HG03060 (cell line): ENCODE results near the gene AGFG2.

Source experiments
- ATAC-seq: cut with Tn5 transposase; IDR thresholded peaks from one replicate; pipeline ENCODE4 v1.9.1; 2021; ENCODE audit warnings: low read depth, moderate number of reproducible peaks; ENCODE audit not compliant: unreplicated experiment

Gene AGFG2

DNA sequence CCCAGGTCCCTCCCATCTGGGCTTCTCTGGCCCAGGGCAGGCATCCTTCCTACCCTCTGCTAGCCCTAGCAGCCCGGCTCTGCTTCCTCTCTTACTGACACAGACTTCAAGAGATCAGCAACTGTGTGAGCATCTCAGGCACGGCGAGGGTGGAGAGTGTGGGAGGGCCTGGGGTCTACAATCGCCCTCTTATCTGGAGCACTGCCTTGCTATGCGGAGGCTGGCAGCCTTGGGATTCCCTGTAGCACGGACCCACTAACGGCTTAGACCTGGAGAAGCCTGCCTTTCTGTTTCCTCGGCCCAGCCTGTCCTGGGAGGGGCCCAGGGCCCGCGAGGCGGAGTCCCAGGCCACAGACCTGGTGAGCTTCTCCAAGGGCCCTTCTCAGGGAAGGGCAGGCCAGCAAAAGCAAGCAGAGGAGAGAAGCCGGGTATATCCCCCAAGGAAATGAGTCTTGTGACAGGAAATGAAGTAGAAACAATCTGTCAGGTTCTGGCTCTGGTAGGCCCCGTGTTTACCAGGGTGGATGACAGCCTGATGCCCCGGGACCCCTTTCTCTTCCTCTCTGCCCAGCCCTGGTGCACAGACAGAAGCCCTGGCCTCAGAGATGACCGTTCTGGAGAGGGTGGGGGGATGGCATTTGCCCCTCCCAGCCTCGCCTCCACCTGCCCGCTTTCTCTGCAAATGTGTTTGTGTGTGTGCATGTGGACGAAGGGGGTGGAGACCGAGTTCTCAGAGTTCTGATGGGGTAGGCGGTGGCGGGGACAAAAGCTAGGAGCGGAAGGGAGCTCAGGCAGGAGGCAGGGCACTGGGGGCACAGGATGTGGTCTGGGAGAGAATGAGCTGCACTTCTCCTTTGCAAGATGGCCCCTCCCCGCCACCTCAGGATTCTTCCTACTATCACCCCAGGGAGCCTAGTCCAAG, 44.4 kb downstream of the AGFG2 start:
- ATAC-seq: no peak

DNA sequence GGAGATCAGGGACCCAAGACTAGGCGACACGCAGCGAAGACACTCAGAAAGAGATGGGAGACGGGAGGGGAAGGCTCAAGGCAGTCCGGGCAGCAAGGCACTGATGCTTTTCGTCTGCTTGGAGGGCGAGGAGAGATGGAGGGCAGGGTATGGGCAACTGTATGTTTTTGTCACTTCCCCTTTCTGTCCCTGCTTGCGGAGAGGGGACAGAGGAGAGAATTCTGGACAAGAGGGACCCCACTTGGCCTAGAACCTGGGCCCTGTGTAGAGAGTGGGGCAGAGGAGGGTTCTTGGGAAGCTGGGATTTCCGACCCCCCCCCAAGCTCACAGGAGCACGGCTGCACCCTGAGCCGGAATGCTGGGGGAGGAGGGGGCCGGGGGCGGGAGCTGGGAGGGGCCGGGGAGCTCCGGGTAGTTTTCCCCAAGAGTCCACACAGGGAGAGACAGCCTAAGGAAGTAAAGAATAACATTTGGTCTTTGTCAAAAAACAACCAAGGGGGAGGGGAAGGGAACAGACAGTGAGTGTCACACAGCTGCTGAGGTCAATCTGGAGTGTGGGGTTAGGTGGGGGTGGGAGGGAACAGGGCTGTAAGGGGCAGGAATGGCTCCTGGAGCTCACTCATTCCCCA, 45.2 kb downstream of the AGFG2 start:
- ATAC-seq: no peak

DNA sequence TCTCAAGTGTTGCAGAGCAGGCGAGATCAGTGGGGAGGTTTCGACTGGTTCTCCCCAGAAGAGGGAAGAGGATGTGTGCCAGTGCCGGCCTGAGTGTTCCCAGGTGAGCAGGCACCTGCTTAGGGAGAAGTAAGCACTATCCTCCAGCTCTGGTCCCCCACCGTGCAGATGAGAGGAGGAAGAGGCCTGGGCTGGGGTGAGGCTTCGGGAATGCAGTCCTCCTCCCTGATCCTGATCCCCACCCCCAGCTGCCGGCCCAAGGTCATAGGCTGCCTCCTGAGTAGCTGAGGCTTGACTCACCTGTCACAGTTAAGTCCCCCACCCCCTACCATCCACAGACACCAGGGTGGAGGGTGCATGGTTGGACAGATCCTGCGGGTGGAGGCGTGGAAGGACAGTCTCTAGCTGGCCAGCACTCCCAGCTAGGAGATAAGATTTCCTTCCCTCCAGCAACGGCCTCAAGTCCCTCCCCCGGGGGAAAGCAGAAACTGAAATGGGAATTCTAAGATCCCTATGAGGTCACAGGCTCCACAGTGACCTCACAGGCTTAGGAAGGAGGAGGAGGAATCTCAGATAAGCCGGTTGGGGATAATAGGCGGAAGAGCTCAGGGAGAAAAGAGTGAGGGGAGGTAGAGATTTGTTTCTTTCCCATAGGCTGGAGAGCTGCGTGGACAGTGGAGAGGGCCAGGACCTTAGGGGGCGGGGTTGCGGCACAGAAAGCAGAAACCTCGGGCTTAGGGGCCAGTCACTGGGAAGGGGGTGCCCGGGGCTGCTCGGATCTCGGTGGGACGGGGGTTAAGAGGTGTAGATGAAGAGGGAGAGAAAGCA, 45.9 kb downstream of the AGFG2 start:
- ATAC-seq: no peak

DNA sequence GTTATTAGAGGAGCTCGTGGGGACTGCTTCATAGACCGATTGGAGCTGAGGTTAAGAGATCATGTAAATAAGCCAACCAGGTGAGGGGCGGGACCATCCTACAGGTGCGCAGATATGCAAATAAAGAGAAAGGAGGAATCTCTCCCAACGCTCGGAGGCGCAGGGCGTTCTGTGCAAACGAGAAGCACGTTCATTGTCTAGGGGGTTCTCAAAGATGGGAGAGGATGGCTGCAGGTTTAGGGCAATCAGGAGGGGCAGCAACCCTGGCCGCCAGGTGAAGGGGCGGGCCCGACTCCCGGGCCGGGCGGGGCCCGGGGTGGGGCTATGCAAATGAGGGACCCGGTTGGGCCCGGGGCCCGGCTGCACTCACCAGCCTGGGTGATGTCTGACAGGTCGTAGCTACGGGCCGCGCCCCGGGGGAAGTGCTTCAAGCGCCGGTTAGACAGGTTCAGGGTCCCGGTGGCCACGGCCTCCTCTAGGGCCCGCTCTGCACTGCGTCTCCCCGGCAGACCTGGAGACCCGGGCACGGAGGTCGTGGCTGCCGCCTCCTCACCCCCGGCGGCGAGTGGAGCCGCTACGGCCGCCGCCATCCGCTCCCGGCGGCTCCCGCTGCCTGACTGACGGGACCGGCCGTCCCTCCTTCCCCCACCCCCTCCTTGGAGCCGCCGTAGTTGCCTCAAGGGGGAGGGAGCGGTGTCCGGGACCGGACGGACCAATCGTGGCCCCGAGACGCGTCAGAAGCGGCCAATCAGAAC, 46.7 kb downstream of the AGFG2 start, which contains the start of gene LRCH4:
LRCH4 (minus strand) TSS at position 619 of the 755 bp plus-strand sequence; CDS start at position 590, 29 bp downstream.
- ATAC-seq: peak; percentile 18

DNA sequence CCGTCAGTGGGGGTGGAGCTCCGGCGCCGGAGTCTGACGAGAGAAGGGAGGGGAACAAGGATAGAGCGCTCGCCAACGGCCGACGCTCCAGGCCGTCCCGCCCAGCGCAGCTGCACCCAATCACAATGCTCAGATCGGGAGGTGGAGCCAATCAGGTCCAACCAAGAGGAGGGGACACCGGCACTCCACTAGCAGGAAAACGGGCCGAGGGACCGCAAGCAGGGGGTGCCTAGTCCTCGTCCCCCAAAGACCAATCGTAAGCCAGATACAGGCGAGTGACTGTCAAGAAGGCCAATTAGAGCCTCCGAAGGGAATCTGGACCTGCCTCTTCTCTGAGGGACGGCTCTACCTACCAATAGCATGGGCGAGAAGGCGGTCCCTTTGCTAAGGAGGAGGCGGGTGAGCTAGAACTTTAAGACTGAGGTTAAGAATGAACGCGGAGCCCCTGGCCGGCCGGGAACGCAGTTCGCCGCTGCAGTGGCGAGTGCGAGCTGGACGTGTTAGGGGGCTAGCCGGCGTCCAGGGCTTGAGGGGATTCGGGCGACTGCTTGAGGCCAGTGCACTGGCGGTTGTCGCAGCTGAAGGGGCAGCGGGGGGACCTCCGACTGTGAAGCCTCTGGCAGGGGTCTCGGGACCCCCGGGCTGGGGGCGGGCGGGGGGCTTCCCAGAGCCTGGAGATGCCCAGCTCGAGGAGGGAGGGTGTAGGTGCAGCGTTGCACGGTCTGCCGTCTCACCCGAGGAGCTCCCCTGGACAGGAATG, 47.4 kb downstream of the AGFG2 start, which contains the start of gene FBXO24:
FBXO24 (plus strand) TSS at position 63 of the 760 bp plus-strand sequence; CDS start at position 361, 298 bp downstream.
- ATAC-seq: peak; percentile 76

DNA sequence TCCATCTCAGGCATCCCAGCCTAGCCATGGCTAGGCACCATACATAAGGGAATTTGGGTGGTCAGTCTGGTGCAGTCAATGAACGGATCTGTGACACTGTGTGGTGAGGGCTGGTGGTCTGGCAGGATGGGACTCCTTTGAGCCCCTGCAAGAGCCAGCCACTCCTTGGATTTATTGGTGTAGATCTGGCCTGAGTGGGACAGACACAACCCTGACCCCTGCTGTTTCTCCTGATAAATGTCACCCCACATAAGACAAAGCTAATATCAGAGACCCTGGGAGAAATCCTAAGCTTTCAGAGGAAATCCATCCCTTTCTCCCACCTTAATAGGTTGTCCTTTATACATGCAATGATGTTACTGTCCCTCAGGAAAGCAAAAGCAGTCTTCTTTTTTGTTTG, 49.4 kb downstream of the AGFG2 start:
- ATAC-seq: no peak

DNA sequence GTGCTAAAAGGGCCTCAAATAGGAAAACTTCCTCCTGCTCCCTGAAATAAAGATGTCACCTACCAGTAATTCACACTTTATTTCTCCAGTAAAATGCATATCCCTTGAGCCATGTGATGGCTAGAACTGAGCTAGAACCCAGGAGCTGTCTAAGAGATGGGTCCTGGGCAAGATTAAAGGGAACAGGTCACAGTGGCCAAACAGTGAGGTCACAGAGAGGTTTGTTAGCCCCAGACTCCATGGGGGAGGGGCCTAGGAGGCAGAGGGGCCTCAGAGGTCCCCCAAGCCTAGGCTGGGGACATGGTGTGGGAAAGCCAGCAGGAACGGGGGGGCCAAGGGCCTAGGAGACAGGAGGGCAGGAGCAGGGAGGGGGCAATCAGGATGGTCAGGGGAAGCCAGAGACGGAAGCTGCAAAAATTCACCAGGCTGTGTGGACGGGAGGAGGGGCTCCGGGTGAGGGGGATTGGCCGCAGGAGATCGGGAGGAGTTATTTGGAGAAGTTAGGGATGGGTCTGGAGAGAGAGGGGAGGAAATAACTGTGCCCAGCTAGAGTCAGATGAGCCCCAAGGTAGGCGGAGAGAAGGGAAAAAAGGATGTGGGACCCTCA, 50.4 kb downstream of the AGFG2 start:
- no peak for ATAC-seq

DNA sequence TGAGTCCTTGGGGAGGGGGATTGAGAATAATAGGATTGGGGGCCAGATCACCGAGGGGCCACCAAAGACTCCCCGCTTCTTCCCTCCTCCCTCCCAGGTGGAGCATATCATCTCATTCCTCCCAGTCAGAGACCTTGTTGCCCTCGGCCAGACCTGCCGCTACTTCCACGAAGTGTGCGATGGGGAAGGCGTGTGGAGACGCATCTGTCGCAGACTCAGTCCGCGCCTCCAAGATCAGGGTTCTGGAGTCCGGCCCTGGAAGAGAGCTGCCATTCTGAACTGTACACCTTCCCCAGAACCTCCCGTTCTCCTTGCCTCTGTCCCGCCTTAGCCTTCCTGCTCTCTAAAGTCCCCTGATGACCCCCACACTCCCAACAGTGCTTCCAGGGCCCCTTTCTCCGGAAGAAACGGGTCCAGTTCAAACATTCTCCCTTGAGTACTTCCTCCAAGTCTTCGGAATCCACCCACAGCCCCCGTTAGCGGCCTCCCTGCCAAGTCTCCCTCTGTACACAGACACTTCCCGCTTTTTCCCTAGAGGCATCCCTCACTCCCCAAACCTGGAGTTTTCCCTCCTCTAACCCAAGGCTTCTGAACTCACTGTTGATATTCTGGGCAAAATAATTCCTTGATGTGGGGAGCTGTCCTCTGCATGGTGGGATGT, 51.2 kb downstream of the AGFG2 start:
- no peak for ATAC-seq

DNA sequence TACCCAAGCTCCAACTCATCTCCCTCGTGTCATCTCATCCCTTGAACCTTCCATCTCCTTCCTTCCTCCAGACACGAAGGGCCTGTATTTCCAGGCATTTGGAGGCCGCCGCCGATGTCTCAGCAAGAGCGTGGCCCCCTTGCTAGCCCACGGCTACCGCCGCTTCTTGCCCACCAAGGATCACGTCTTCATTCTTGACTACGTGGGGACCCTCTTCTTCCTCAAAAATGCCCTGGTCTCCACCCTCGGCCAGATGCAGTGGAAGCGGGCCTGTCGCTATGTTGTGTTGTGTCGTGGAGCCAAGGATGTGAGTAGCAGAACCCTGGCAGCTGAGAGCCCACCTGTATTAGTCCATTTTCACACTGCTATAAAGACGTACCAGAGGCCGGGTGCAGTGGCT, 52.6 kb downstream of the AGFG2 start:
- ATAC-seq: no peak

DNA sequence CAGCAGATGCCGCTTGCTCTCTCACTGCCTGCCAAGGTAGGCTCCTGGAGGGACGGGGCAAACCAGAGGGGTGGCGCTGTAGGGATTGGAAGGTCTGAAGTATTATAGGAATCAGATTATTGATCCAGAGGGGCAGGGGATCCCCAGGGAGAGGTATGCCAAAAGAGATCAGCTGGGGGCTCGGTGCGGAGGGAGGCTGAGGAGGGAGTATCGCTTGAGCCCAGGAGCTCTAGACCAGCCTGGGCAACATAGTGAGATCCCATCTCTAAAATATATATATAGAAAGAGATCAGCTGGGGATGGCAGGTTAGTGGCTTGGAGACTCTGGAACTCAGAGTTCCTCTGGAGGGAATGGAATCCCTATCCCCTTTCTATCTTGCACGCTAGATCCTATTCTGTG, 56.2 kb downstream of the AGFG2 start:
- no peak for ATAC-seq

DNA sequence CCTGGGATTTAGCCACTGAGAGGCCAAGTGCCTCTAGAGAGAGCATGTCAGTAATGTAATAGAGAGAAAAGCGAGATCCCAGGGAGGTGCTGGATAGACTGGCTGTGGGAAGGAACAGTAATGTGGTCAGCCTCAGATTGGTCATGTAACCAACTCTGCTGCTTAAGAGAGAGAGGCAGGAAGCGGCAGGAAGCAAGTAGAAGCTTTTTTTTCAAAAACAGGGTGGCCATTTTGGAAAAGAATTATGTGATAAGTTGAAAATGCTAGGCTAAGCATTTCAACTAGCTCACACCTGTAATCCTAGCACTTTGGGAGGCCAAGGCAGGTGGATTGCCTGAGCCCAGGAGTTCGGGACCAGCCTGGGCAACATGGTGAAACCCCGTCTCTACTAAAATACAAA, 59.4 kb downstream of the AGFG2 start:
- ATAC-seq: no peak

DNA sequence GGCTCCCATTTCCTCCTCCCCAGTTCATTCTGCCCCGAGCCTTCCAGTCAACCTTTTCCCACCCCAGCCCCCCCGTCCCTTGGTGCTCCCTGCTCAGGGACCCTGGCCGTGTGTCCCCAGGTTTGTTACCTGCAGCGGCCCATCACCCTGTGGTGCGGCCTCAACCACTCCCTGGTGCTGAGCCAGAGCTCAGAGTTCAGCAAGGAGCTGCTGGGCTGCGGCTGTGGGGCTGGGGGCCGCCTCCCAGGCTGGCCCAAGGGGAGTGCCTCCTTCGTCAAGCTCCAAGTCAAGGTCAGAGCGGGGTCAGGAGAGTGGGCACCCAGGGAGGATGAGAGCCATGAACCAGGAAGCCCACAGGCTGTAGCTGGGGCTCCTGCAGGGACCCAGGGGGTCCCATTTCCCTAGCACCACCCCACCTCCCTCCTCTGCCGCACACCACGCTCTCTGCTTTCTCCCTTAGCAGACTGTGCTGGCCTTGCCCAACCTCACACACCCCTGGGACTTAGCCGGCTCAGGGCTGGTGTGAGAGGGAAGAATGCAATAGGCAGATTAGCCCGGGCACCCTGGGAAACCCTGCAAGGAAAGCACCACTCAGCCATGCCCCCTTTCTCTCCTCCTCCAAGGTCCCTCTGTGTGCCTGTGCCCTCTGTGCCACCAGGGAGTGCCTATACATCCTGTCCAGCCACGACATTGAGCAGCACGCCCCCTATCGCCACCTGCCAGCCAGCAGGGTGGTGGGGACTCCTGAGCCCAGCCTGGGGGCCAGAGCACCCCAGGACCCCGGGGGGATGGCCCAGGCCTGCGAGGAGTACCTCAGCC, 61.1 kb downstream of the AGFG2 start:
- no peak for ATAC-seq

DNA sequence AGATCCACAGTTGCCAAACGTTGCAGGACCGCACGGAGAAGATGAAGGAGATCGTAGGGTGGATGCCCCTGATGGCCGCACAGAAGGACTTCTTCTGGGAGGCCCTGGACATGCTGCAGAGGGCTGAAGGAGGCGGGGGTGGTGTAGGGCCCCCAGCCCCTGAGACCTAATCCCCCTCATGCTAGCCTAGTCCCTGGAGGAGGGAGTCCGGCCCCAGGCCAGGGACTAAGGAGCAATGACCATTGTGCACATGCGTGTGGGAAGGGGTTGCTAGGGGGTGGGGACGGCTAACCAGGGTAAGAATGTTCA, 61.7 kb downstream of the AGFG2 start:
- no peak for ATAC-seq

DNA sequence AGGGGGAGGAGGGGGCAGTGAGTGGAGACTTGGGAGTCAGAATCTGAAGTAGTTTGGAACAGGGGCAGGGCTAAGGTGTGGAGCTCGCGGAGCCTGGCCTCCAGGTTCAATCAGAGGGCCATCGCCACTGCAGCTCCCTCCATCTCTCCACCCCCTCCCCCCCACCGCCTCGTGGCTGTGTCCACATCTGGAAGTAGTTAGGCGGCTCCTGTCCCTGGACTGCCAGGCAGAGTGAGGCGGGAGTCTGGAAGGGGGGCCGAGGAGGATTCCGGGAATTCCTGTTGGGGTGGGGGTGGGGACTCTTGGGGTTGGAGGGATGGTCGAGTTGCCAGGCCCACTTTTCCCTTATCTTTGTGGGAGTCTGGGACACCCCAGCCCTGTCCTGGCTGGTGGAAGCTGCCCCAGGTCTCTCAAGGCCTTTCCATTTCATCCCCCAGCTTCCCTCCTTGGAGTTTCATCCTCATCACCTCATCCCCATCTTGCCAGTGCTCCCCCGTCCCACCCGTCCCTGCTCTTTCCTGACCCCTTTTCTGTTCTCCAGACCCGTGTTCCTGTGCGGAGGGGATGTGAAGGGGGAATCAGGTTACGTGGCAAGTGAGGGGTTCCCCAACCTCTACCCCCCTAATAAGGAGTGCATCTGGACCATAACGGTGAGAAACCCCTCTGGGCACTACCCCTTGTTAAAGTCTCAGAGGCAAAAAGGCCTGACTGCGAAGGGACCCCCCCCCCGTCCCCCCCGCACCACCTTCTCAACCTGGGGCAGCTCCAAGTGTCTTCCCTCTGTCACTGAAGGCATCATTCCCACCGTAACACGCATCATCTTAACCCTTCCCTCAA, 64.1 kb downstream of the AGFG2 start:
- no peak for ATAC-seq

DNA sequence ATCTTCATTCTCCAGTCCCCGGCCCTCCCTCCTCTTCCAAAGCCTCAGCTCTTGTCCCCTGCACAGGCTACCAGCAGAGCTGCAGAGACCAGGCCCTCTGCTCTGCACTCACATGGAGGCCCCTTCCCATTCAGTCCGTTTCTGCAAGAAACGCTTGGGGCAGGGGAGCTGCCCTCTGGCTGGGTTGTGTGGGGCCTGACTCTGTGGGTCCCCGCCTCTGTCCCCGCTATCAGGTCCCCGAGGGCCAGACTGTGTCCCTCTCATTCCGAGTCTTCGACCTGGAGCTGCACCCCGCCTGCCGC, 64.7 kb downstream of the AGFG2 start:
- no peak for ATAC-seq

DNA sequence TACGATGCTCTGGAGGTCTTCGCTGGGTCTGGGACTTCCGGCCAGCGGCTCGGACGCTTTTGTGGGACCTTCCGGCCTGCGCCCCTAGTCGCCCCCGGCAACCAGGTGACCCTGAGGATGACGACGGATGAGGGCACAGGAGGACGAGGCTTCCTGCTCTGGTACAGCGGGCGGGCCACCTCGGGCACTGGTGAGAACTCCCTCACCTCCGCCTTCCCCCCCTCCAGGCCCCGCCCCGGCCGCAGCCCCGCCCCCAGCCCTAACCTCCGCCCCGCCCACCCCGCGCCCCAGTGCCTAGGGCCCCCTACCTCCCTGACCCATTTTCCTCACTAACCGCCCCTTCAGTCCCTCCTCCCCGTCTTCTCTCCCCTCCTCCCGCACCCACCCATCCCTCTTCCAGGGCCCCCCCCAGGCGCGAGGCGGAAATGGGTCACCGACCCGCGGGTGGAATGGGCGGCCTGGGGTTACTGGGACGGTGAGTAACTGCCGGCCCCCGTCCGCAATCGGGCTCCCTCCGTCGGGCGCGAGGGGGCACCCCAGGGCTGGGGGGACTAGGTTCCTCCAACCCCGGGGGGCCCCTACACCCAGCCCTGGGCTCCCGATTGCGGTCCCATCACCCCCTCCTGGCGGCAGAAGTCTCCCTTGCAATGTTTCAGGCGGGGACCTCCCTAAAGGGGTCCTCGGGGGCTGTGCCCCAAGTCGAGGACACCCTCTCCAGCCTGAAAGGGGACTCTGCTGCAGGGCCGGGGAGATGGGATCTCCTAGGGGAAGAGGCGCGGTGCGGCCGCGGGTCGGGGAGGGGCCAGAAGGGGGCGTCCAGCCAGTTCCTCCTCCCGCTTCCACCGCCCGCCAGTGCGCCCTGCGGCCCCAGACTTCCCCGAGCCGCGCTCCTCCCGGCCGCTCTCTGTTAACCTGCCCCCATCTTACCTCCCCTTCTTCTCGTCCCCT, 65.3 kb downstream of the AGFG2 start:
- no peak for ATAC-seq
